GM21737 (cell line): ENCODE results near the gene VPREB1.
"Not testable (repeated sequence)": the region's sequence is repeated elsewhere in the genome, so short reads cannot be mapped to it uniquely, and the experiment has no call there.

Experiments used
- ATAC-seq: cut with Tn5 transposase; IDR thresholded peaks from one replicate; pipeline ENCODE4 v1.9.1; 2021; ENCODE audit warnings: mild to moderate bottlenecking, moderate library complexity; ENCODE audit not compliant: unreplicated experiment

Gene VPREB1

GRCh38 chr22:22292656-22293055, 48.1 kb downstream of the VPREB1 start:
- ATAC-seq, result not testable (repeated sequence)

- not testable (repeated sequence) for ATAC-seq
Observed at GRCh38 chr22:22293436-22293835, 48.9 kb downstream of the VPREB1 start.

GRCh38 chr22:22294641-22295040, 50.1 kb downstream of the VPREB1 start:
- ATAC-seq, result not testable (repeated sequence)
